ENCODE measurements around the gene SCAMP4.

DNA sequence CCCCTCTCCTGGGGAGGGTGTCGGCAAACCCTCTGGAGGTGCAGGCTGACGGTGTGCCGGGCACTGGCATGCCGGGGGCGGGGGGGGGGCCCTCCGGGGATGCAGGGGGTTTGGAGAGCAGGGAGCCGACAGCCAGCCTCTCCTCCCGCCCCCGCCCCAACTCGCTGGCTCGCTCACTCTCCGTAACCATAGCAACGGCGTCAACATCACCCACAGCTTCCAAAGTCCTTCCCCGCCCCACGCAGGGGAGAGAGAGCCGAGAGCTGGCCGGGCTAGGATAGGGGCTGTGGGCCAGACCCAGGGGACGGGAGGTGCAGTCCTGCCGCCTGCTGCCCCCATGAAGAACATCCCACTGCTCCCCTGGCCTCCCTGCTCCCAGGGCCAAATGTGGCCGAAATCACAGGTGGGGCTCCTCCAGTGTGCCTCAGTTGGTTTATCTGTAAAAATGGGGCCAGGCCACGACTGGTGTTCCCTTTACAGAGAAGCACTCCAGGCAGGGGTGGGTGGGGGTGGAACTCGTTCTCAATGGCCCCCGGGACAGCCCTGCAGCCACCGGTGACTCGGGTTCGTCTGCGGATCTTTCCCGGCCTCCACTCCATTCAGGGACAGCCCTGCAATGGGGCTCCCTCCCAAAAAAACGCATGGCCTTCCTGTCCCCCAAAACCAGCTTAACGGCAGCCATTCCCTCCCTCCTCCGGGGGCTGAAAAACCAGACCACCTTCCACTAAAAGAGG is 45.0 kb upstream of the SCAMP4 start:
- TF ChIP-seq, protein P1, sequence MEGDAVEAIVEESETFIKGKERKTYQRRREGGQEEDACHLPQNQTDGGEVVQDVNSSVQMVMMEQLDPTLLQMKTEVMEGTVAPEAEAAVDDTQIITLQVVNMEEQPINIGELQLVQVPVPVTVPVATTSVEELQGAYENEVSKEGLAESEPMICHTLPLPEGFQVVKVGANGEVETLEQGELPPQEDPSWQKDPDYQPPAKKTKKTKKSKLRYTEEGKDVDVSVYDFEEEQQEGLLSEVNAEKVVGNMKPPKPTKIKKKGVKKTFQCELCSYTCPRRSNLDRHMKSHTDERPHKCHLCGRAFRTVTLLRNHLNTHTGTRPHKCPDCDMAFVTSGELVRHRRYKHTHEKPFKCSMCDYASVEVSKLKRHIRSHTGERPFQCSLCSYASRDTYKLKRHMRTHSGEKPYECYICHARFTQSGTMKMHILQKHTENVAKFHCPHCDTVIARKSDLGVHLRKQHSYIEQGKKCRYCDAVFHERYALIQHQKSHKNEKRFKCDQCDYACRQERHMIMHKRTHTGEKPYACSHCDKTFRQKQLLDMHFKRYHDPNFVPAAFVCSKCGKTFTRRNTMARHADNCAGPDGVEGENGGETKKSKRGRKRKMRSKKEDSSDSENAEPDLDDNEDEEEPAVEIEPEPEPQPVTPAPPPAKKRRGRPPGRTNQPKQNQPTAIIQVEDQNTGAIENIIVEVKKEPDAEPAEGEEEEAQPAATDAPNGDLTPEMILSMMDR (IDR thresholded peaks at IDR 0.05): no peak
- no peak for TF ChIP-seq POLR2A (IDR thresholded peaks at IDR 0.05)

Data from adrenal gland (tissue), 5 donors.